MCF 10A (cell line): ENCODE results near the gene PTH. TPM values are rescaled to one million over a fixed set of nuclear protein-coding genes. Genes with fewer than 3 reads are reported as not detected.

Experiments
- BruUV-seq: library from RNA; stranded (reverse); fragments of 400-500 nt; replicated peaks from 2 replicates; lab custom pipeline; 2021; lab: Mats Ljungman, UMichigan
- CTCF ChIA-PET: fragments of 300-600 bp; sonication (Branson Sonifier 250); formaldehyde crosslinking; extraction: SDS; loops from one replicate; lab custom pipeline; 2021; ENCODE audit warnings: antibody characterized with exemption, inconsistent platforms; lab: Yijun Ruan, JAX
- POLR2A ChIA-PET: fragments of 300-600, 350-650 bp; sonication (Branson Sonifier 250); formaldehyde crosslinking; extraction: SDS; loops from one replicate; lab custom pipeline; 2020; ENCODE audit warnings: antibody characterized with exemption, inconsistent platforms; lab: Yijun Ruan, JAX
- DNase-seq: peaks from one replicate; pipeline ENCODE4 v3.0.0-alpha.2; 2018; ENCODE audit not compliant: unreplicated experiment
- H3K27ac Mint-ChIP-seq: one replicate; pipeline ENCODE4 v1.8.0; 2022; ENCODE audit warnings: mild to moderate bottlenecking, low read depth, mixed read lengths; ENCODE audit not compliant: unreplicated experiment
- H3K27me3 Mint-ChIP-seq: one replicate; pipeline ENCODE4 v1.8.0; 2022; ENCODE audit warnings: mixed read lengths; ENCODE audit not compliant: insufficient read depth, unreplicated experiment
- H3K36me3 Mint-ChIP-seq: one replicate; pipeline ENCODE4 v1.8.0; 2022; ENCODE audit warnings: mild to moderate bottlenecking, moderate library complexity, mixed read lengths; ENCODE audit not compliant: insufficient read depth, unreplicated experiment
- H3K4me1 Mint-ChIP-seq: one replicate; pipeline ENCODE4 v1.8.0; 2022; ENCODE audit warnings: mixed read lengths; ENCODE audit not compliant: insufficient read depth, unreplicated experiment
- H3K4me3 Mint-ChIP-seq: one replicate; pipeline ENCODE4 v1.8.0; 2022; ENCODE audit warnings: mild to moderate bottlenecking, moderate library complexity, mixed read lengths; ENCODE audit not compliant: unreplicated experiment
- H3K9me3 Mint-ChIP-seq: one replicate; pipeline ENCODE4 v1.8.0; 2022; ENCODE audit warnings: mixed read lengths; ENCODE audit not compliant: unreplicated experiment
- CTCF ChIP-seq: fragments of 200-600 bp; IDR thresholded peaks from one replicate; pipeline ENCODE4 v1.8.0; 2022; ENCODE audit warnings: antibody characterized with exemption, mild to moderate bottlenecking; ENCODE audit not compliant: unreplicated experiment
- intact Hi-C: fragments of 100-400 bp; cut with micrococcal nuclease; formaldehyde crosslinking; loops from 2 replicates; pipeline ENCODE4 v1.14.1; 2022
- total RNA-seq: library from RNA; stranded (reverse); gene quantifications from 2 replicates; pipeline ENCODE4 v1.2.3, GENCODE V29; 2022

PTH gene
- total RNA-seq, 1 experiment from 2014 or later, result not detected

GRCh38 chr11:13446444-13446843 is 49.4 kb downstream of the PTH start:
- intact Hi-C loops, result no loop called here
- Mint-ChIP-seq H3K9me3 (no peaks in the 10 kb centered on the region), H3K36me3 (no peaks in the 10 kb centered on the region), H3K27ac (no peak overlapping the region), H3K27me3 (no peaks in the 10 kb centered on the region), H3K4me1 (peaks cover 20% of the 10 kb centered on the region), H3K4me3 (no peak overlapping the region)
- POLR2A ChIA-PET, result interaction anchor here (1.6 kb wide), 1 partner anchor 16 kb away, joined by 17 read pairs; the partner anchor contains the start of gene BTBD10
- no peak for DNase-seq
- CTCF ChIA-PET, result no interaction called here
- TF ChIP-seq CTCF, result no peak
- BruUV-seq, result no TSS peak

- no TSS peak for BruUV-seq
- no peak overlapping the region for H3K27ac Mint-ChIP-seq
Observed at GRCh38 chr11:13445588-13445987, 50.2 kb downstream of the PTH start.

More at GRCh38 chr11:13445588-13445987, 50.2 kb downstream of the PTH start:
- no peak for DNase-seq
- CTCF ChIA-PET, result no interaction called here
- no peak for TF ChIP-seq CTCF
- H3K27me3 Mint-ChIP-seq, result no peaks in the 10 kb centered on the region
- intact Hi-C loops, result no loop called here
- peaks cover 17% of the 10 kb centered on the region for H3K4me1 Mint-ChIP-seq
- H3K36me3 Mint-ChIP-seq, result no peaks in the 10 kb centered on the region
- H3K9me3 Mint-ChIP-seq, result no peaks in the 10 kb centered on the region
- H3K4me3 Mint-ChIP-seq, result no peak overlapping the region
- POLR2A ChIA-PET, result interaction anchor here (1.6 kb wide), 1 partner anchor 17 kb away, joined by 17 read pairs; the partner anchor contains the start of gene BTBD10

Other genes with a start within 250 kb of the PTH start
- gene BMAL1, start 218.2 kb downstream of the PTH start, total RNA-seq, result 71.6 and 88.4 TPM in 2 replicates
- 38.3 and 42.2 TPM in 2 replicates for gene BTBD10, start 32.8 kb downstream of the PTH start, total RNA-seq
- gene FAR1, start 172.7 kb upstream of the PTH start, total RNA-seq, result 106 and 112 TPM in 2 replicates